HG02981 (cell line): Measurements from ENCODE around the gene LAMP1.
"Not testable (repeated sequence)": the region's sequence is repeated elsewhere in the genome, so short reads cannot be mapped to it uniquely, and the experiment has no call there.

Experiments
- ATAC-seq: cut with Tn5 transposase; IDR thresholded peaks from one replicate; pipeline ENCODE4 v1.9.1; 2021; ENCODE audit warnings: mild to moderate bottlenecking, moderate library complexity; ENCODE audit not compliant: unreplicated experiment

Gene LAMP1, protein sequence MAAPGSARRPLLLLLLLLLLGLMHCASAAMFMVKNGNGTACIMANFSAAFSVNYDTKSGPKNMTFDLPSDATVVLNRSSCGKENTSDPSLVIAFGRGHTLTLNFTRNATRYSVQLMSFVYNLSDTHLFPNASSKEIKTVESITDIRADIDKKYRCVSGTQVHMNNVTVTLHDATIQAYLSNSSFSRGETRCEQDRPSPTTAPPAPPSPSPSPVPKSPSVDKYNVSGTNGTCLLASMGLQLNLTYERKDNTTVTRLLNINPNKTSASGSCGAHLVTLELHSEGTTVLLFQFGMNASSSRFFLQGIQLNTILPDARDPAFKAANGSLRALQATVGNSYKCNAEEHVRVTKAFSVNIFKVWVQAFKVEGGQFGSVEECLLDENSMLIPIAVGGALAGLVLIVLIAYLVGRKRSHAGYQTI

GRCh38 chr13:113296823-113297369 is at the start of gene LAMP1:
TSS of gene LAMP1 (plus strand) at chr13:113297239. CDS start at chr13:113297435, 196 bp downstream.
- peak; percentile 77 for ATAC-seq

DNA sequence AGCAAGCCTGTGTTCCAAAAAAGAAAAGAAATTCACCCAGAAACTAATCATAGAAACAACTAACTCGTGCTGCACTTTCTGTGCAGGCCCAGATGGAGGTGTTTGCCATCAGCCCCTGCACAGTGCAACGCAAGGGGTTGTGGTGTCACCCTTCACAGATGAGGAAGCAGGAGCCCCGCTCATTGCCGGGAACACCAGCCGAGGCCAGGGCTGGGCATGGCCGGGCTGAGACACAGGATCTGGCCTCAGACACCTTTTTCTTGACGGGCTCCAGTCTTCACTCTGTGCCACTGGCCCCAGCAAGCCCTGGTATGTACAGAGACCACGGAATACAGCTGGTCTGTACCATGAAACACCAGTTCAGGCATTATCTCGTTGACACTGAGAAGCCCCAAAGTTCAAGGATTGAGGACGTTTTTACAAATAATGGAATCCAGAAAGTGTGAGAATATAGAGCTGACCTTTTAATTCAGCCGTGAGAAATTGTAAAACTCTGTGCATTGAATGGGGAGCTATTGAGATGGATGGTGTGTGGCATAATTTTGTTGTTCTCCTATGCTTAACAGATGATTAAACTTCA is 44.4 kb upstream of the LAMP1 start:
- no peak for ATAC-seq

DNA sequence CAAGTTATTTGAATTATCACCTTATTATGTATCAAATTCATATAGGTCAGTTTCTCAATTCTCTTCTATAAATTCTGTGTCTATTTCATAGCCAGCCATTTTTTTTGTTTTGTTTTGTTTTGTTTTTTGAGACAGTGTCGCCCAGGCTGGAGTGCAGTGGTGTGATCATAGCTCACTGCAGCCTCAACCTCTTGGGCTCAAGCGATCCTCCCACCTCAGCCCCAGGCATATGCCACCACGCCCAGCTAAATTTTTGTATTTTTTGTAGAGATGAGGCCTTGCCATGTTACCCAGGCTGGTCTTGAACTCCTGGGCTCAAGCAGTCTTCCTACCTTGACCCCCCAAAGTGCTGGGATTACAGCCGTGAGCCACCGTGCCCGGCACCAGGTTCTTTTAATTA is 39.1 kb upstream of the LAMP1 start:
- ATAC-seq = not testable (repeated sequence)

GRCh38 chr13:113258321-113259054 is 38.6 kb upstream of the LAMP1 start:
- ATAC-seq = no peak

- ATAC-seq = no peak
Observed at GRCh38 chr13:113260996-113261395, 36.0 kb upstream of the LAMP1 start.

- not testable (repeated sequence) for ATAC-seq
Observed at GRCh38 chr13:113263016-113263415, 34.0 kb upstream of the LAMP1 start.

- no peak for ATAC-seq
Observed at GRCh38 chr13:113267642-113268405, 29.2 kb upstream of the LAMP1 start.

- ATAC-seq = no peak
Observed at GRCh38 chr13:113272031-113272430, 25.0 kb upstream of the LAMP1 start.

GRCh38 chr13:113272701-113273181 is 24.3 kb upstream of the LAMP1 start:
- no peak for ATAC-seq

DNA sequence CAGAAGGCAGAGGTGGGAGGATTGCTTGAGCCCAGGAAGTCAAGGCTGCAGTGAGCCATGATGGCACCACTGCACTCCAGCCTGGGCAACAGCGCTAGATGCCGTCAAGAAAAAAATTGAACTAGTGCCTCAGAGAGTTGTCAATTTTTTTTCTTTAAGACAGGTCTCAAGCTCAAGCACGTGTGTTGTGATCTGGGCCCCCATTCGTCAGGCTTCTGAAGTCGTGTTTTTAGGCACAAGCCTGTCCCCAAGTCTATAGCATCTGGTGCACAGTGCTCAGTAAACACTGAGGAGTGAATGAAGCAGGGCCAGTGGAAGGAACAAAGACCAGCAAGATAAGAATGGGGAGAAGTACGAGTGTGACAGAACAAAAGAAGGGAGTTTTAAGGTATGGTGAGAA is 23.7 kb upstream of the LAMP1 start:
- no peak for ATAC-seq

DNA sequence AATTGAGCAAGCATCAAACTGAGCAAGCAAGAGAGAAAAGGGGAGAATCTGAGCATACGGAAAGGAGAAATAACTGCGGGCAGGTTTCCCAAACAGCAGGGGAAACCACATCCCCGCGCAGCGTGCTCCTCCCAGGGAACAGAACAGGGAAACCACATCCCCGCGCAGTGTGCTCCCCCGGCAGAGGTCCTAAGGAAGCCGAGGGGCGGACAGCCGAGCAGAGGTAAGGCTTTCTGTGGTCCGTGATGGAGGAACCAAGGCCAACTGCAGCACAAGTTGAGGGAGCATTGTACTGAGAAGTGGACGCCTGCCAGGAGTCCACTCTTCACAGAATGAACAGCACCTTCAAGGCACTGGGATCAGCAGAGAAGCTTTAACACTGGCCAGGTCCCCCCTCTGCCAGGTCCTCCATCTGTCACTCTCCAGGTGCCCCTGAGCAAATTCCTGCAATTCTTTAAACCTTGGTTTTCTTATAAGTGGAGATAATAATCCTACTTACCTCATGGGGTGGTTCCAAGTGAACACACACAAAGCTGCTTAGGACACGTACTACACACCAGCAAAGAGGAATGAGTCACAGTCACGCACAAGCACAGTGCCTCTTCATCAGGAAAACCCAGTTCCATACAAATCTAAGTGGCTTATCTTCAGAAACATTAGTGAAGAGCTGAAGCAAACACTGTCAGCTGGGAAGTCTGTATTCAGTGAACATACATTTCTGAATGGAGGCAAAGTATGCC is 23.0 kb upstream of the LAMP1 start:
- no peak for ATAC-seq

DNA sequence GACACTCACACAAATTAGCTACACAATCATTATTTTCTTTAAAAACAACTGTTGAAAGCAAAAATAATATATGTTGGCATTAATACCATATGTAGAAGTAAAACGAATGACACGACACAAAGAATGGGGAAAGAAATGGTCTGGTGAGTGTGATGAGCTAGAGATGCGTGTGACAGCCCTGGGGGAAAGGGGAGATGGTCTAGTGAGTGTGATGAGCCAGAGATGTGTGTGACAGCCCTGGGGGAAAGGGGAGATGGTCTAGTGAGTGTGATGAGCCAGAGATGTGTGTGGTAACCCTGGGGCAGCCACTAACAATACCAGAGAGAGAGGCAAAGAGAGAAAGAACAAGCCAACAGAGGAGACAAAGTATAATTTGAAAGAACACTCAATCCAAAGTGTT is 22.3 kb upstream of the LAMP1 start:
- no peak for ATAC-seq

- peak; percentile 69 for ATAC-seq
Observed at GRCh38 chr13:113275387-113275786, 21.7 kb upstream of the LAMP1 start.

DNA sequence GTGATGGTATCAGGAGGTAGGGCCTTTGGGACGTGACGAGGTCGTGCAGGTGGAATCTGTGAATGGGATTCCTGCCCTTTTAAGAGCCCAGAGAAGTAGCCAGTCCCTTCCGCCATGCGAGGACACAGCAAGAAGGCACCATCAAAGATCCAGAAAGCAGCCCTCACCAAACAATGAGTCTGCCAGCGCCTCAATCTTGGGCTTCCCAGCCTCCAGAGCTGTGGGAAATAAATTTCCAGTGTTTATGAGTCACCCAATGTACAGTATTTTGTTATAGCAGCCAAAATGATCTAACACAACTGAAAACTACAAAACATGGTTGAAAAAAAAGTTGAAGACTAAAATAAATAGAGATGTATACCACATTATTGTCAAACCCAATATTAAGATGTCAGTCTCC is 16.9 kb upstream of the LAMP1 start:
- no peak for ATAC-seq

- no peak for ATAC-seq
Observed at GRCh38 chr13:113283904-113284303, 13.1 kb upstream of the LAMP1 start.

DNA sequence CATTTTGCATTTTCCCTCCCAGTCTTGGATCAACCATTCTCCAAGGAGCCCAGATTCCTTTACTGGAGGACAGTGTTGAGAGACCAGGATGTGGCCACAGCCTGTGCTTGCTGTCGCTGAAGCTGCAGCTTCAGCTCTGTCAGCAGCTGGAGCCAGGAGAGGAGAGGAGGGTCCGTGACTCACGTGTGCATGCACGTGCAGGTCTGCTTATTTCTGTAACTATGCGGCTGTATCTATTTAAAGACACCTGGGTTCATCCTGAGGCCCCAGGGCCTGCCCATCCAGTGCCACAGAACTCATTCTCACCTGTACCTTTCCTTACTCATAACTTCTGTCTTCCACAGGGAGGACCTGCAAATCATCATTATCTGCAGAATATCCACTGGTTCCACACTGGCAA is 8.2 kb upstream of the LAMP1 start:
- no peak for ATAC-seq

GRCh38 chr13:113291129-113291528 is 5.9 kb upstream of the LAMP1 start:
- ATAC-seq = no peak

GRCh38 chr13:113292021-113292862 is 4.8 kb upstream of the LAMP1 start:
- no peak for ATAC-seq

- ATAC-seq = no peak
Observed at GRCh38 chr13:113293686-113294085, 3.4 kb upstream of the LAMP1 start.
